Cerebellar nuclear complex (tissue), 1 donor: ENCODE results near the gene SYT7.
A peak's percentile ranks its signal among the peaks of the same experiment; 100 is the strongest.

Source experiments
- DNase-seq, 2 experiments: peaks; one replicate each; lab custom pipeline; 2025; lab: John Stamatoyannopoulos, UW

Gene SYT7

DNA sequence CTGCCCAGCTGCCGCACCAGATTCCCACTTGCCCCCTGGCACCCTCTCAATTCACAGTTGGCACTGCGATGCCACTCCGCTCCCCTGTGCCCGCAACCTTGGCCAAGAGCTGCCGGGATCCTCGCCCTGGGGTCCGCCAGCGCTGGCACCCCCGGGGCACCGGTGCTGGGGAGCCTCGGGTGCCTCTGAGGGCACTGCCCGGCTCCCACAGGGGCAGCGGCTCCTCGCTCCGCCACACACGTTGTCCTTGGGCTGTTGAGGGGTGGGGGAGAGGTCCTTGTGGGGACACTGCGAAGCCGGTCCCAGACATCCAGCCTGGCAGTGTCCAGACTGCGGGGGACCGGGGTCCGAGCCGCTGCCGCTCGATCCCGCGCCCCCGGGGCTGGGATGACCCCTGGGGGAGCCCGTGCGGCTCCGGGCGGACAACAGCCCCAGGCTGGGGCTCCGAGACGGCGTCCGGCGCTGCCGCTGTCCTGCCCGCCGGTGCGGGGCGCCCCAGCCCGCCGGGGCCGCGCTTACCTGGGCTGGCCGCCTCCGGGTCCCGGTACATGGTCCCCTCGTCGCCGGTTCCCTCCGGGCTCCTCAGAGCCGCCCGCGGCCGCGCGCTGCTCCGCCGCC lies 496 bp downstream of the SYT7 start:
- no peak for DNase-seq

DNA sequence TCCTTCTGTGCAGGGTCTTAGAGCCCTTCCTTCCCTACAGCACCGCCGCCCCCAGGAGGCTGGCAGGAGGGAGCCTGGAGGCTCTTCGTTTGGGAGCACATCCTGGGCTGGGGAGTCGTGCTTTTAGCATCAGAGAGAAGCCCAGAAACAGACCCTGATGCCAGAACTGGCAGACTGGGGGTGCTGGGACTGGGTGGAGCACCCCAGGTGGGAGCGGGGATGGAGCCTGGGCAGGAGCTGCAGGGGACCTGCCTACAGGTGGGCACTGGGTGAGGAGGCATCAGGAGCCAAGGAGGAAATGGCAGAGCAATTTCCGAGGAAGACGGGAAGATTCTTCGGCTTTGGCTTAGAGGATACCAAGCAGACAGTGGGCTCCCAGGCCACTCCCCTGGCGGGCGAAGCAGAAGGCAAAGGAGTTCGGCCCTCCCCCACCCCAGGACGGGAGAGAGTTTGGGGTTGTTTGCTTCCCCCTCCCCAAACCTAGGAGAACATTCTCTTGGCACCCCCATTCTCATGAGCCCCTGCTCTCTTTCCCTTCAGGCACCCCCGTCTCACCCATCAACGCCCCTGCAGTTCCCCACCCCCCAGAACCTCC lies 1.1 kb downstream of the SYT7 start:
- no peak for DNase-seq

DNA sequence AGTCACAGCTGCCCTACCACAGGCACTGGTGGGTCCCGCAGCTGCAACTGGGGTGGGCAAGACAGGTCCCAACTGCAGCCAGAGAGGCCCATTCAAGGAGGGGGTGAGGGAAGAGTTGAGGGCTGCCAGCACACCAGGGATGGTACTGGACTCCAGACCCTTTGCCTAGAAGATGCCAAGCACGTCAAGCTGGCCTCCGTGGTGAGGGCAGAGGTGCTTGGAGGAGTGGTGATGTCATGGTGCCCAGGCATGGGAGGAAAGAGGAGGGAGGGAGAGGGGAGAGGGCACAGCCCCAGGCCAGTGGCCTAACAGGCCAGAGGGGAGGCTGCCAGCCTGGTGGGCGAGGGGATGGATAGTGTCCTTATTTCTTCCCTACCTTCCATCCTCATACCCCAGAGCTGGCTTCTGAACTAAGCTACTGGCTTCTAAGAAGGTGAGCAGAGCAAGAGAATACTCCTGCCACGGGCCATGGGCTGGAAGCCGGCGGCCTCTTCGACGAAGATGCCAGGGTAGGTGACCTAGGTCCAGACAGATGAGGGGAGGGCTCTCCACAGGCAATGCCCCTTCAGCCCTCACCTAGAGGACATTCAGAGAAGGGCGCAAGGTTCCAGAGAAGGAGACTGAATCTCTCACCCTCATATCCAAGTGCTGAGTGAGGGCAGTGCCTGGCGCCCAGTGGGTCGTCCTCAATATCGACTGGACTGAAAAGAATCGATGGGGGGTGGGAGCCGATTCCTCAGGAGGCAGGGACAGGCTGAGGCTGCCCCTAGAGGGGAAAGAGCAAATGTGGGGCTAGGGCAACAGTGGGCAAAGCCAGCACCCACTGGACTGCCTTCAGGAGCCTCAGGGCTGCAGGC lies 1.8 kb downstream of the SYT7 start:
- no peak for DNase-seq

DNA sequence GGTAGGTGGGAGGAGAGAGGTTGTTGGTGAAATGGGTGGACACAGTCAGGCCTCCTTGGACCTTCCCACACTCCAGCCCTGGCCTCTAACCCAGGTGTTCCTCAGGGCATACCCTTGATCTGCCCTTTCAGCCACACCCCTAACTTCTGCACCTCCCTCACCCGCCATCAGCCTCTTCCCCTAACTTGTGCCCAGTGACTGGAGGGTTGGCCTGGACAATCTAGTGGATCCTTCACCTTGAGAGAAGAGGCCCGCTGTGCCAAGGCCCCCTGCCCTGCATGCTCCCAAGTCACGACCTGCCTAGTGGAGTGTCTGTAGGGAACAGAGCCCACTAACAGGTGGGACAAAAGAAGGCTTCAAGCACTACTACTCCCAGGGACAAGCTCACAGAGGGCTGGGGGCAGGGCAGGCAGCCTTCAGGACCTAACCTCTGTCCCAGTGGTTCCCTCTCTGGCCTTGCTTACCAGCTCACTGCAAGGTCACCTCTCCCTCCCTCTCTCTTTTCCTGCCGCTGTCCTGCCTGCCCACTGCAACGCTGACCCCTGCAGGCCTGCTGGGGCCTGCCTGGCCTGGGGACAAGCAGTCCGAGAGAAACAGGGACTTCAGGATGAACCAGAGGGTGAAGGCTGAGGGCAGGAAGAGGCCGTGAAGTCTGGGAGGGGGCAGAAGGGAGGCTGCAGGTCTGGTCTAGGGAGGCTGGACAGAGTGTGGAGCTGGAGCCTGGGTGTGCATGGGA lies 3.3 kb downstream of the SYT7 start:
- no peak for DNase-seq

DNA sequence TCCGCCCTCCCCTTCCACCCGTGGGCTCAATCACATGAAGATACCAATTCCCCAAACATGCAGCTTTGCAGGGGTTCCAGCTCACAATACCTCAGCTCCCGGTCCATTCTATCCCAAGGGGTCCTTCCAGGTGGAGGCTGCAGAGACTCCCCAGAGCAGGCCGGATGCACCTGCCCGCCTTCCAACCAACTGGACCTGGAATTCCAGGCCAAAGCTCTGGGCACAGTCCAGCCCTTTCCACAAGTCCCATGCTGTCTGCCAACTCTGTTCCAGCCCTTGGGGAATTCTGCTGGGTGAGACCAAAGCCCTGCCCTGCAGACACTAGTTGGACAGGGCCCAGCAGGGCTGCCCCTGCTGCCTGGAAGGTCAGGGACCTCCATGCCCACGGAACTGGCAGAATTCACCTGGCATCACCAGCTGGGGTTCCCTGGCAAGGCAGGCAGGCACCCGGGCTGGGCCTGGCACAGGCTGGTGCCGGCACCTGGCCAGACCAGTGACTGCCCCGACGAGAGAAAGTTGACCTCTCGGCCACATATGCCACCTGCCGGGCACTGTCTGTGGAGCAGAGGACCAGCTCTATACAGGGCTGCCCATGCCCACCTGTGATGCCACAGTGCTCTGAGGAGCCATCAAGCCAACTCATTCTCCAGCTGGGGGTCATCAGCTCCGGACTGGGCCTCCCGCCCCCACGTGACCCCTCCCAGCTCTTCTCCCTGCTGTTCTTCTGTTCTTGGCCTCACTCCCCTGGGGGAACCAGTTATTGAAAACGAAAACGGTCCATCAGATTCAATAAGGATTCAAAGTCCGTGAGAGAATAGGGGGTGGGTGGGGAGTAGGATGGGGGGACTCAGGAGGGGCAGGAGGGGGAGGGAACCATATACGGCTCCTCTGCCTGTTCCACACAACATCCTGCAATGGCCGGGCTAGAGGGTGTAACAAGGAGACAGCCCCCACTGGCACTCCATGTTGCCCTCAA lies 4.7 kb downstream of the SYT7 start:
- DNase-seq = peak in 1 of 2 experiments; percentile 22

DNA sequence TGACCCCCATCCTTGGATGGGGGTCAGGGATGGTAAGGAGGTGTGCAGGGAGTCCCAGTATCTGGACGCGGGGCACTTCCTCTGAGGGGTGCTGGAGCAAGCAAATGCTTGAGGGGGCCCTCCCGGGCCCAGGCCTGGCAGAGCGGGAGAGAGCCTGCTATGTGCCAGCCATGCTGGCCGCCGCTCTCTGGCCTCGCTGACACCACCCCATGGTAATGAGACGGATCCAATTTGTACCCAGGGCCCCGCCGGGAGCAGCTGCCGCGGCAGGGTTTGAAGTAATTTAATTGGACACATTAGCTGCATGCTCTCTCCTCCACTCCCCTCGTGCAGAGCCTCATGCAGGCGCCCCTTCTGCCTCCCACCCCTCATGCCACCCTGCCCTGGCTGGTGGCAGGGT lies 6.3 kb downstream of the SYT7 start:
- DNase-seq = peak in 1 of 2 experiments; percentile 38

DNA sequence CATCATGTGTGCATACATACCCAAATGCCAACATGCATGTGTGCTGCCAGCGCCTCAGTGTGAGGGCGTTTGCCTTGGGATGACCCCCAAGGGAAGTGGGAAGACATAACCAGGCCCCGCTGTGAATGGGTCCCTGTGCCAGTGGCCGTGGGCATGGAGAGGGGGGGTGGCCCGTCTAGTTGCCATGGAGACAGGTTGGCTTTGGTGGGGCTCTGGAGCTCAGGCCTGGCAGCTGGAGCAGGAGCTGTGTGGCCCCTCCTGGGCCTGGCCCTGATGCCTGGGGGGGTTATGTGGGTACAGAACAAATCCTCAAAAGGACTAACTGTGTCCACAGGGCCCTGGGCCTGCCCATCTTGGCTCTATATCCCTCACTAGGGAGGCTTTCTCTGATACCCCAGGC lies 8.0 kb downstream of the SYT7 start:
- no peak for DNase-seq

DNA sequence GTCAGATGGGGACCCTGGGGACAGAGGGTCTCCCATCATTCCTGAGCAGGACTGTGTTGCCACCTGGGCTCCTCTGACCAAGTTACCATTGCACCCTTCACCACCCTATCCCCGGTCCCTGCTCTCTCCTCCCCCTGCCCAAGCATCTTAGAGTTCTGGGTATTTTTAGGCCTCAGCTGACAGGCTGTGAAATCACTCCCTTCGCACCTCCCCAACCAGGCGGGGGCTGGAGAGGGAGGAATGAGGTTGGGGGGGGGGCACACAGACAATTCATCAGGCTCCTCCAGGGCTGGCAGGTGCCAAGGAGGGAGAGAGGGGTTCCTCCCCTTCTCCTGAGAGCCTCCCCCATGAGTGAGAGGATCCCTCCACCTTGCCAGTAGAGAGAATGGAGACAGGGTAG lies 9.0 kb downstream of the SYT7 start:
- DNase-seq = no peak

DNA sequence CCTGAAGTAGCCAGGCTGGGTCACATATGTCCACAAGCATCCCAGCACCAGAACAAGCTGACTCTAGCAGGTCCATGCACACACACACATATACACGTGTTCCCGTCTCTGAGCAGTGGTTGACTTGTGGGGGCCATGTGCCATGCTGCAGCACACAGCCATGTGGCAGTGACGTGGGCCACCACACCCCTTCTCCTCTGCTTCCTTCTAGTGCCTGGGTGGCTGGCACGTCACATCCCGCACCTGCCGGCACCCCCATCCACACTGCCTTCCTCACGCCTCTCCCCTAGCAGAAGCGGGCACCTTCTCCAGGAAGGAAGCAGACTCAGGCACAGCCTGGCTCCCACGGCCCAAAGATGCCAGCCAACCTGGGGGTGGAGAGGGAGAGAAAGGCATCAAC lies 9.5 kb downstream of the SYT7 start:
- DNase-seq = no peak

DNA sequence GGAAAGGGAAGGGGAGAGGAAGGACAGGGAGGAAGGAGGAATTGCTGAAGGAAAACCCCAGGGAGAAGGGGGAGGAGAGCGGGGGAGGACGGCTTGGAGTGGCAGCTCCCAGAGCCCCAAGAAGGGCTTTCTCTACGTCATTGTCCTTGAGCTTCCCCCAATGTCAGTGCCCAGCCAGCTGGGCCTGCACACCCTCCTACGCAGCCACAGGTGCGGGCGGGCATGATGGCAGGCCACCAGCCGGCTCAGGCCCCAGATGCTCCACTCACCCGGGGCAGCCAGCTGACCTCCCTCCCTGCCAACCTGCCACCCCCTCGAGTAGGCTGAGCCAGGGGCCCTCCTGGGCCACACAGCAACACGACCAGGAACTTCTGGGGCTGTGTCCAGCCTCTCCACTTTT lies 11.2 kb downstream of the SYT7 start:
- no peak for DNase-seq

DNA sequence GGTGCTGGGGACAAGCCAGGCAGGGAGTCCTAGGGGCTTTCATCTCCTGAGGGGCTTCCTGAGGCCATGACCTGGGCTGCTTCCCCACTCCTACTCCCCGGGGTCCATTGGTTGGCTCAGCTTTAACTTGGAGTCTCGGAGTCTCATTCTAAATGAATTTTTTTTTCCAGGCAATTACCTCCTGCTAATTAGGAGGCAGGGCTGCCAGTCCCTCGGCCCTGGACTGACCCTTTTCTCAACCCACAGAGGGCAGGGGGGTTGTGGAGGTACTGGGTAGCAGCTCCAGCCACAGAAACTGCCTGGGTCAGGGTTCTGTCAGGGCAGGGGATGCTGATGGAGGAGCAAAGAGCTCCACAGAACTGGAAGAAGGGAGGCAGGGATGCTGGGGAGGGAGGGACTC lies 11.9 kb downstream of the SYT7 start:
- DNase-seq = no peak

DNA sequence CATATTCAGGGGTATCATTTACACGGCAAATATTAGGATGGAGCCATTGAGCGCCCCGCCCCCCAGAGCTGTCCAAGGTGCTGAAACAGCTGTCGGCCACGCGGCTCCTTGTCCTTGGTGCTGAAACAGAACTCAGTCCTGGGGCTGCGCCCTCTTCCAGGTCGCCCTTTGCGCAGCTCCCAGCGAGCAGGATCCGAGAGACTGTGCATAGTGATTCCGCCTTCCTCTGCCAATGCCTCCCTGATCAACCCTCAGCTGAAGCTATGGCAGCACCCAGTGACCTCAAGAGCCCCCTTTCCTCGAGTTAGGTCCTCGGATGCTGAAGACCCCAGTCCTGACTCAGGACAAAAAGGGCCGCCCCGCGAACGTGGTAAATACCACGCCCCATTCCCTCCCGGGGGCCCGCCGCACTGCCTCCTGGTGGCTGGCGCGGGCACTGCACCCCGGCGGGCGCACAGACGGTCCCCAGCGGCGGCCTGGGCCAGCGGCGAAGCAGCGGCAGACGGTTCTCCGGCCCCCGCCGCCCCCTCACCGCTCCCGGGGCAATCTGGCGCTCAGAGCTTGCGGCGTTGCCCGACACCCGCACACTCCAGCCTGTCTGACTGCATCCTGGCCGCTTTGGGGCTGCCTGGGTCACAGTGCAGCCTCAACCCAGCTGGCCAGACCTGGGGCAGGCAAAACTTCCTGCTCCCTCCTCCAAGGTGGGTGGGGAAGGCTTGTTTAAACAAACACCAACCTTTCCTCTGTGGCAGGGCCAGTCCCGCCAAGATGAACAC lies 13.4 kb downstream of the SYT7 start:
- DNase-seq = no peak

DNA sequence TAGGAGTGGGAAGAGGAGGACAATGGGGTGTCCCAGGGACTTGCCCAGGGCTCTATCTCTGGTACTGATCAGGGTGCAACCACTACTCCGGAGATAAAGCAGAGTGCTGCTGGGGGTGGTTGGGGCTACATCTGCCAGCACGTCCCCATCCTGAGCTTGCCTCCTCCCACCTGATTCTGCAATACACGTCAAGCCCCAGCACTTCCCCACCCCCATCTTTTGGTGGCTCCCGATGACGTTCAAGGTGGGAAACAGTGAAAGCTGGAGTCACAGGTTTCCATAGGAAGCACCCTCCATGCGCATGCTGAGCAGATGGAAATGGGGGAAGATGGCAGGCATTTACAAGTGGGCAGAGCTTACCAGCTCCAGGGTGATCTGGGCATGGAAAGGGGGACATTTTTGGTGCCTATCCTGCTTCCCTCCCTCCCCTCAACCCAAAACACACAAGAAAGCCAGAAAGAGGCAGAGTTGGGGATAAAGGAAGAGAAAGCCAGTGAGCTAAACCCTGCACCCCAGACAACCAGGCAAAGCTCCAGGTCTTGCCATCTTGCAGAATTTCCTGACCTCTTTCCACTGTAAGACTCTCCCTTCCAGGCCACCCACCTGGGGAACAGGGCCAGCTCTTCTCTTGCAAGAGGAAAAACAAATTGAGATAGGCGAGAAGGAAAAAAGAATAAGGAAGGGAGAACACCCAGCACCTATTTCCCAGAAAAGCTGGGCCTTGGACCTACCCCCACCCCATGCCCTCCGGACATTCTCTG lies 15.8 kb downstream of the SYT7 start:
- no peak for DNase-seq

DNA sequence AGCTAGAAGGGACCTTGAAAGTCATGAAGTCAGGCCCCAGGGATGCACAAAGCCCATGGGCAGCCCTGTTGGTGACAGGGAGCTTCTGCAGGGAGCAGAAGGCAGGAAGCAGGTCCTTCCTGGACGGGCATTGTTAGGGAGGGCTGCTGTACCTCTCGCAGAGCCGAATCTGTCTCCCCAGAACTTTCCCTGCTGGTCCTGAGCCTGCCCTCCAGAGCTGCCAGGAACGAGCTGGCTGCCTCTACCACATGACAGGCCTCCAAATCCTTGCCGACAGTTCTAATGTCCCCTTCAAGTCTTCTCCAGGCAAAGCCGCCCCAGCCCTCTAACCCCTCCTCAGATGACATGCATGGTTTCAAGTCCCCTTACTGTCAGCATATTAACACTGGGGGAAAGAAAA lies 20.1 kb downstream of the SYT7 start:
- no peak for DNase-seq

DNA sequence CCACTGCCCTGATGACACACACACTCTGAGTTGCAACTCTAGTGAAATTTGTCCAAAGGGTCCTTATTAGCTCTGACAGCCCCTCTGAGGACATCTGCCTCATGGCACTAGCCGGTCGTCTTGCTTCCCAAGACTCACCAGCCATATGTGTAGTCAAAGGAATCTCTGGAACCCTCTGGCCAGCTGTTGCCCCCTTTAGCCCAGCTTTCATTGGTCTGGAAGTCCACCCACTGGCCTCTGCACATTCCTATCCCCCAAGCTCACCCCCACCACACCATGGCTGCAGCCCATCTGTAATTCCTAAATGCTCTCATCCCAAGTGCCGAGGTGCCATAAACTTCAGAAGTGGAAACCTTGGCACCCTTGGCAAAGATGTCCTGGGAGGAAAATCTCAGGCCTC lies 24.3 kb downstream of the SYT7 start:
- no peak for DNase-seq

DNA sequence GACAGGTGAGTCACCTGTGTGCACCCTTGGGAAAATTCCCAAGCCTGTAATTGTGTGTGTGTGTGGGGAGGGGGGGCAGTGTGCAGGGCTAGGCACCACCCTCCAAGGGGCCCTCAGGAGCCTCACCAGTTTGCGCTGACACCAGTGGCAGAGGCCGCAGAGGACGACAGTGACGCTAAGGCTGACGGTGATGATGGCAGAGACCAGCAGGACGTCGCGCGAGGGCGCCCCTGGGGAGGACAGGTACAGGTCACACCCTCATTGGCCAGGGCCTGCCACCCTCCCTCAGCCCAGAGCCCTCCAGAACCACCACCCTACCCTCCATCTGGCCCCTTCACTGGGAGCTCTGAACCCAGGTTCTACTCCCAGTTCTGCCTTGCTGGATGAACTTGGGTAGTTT lies 24.9 kb downstream of the SYT7 start:
- DNase-seq = no peak

DNA sequence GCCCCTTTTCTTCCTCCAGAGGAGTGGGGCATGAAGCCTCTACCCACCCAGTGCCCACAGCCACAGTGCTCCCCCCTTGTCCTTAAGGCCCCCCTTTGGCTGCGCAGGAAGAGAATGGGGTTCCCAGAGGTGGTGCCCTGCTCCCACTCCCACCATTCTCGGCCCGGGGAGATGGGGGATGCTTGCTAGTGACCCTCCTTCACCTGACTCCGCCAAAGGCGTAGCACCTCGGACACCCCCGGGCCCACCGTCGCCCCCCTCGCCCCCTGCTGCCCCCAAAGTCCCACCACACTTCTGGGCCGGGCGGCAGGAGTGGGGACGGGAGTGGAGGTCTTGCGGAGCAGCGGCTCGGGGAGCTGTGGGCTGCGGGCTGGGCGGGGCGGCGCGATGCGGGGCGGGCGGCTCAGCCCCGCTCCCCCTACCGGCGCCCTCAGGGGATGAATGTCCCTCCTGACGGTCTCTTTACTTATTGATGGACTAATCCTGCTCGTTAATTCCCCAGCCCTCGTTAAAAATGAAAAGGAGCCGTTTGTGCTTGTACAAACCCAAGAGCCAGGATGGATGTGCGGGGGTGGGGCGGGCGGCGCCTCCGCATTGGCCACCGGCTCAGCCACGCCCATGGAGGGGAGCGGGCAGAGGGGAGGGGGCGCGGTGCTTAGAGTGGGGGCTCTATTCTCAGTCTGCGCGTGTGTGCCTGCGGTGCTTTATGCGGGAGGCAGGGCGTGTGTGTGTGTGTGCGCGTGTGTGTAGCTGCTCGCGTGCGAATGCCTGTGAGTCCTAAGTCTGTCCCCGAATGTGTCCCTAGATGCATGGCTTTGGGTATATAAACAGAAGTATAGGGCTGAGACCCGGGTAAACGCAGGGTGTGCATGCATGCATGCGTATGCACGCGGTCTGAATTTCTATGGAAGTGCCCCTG lies 25.6 kb downstream of the SYT7 start:
- no peak for DNase-seq

DNA sequence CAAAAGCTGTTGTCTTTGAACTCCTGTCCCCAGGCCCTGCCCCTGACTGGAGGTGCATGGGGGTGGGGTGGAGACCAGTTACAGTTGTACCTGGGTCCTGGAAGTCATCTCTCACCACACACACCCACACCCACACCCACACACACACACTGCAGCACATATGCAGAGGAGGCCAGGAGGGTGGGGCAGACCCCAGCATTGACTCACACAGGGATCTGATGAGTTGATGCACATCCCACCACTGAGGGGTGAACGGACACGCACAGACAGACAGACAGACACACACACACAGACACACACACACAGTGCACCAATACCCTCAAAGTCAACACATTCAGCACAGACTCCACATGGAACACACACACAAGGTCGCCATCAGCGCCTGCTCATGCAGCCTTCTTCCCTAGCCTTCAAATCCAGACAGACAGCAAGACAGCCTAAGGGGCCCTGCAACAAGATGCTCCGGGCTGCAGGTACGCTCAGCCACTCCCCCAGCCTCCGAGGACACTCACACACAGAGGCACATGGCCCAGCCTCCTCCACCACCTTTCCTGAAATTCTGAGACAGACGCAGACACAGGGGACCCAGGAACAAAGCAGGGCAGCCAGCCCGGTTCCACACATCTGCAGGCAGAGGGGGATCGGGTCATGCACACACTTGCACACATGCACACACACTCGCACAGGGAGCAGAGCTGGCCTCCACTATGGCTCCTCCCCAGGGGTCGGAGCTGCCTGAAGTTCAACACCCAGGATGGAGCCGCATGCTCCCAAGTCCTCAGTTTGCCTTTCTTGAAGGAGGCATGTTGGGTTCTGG lies 26.5 kb downstream of the SYT7 start:
- DNase-seq = no peak
